Neural progenitor cell (in vitro differentiated cells): ENCODE results near the gene PKHD1.

Experiments
- CTCF ChIP-seq: fragments of 200-600 bp; sonication (generic); IDR thresholded peaks from 2 replicates; pipeline ENCODE4 v1.5.1; 2017; ENCODE audit warnings: antibody characterized with exemption, mild to moderate bottlenecking
- EZH2 ChIP-seq: fragments of 200-600 bp; sonication (generic); IDR thresholded peaks from 2 replicates; pipeline ENCODE4 v1.6.1; 2017; ENCODE audit warnings: antibody characterized with exemption, mild to moderate bottlenecking, moderate library complexity
- EZH2phosphoT487 ChIP-seq: fragments of 200-600 bp; sonication (generic); IDR thresholded peaks from 2 replicates; pipeline ENCODE4 v1.6.1; 2017; ENCODE audit warnings: antibody characterized with exemption

GRCh38 chr6:51963980-51964379 is 123.4 kb downstream of the PKHD1 start:
- no peak for TF ChIP-seq EZH2phosphoT487
- TF ChIP-seq CTCF = no peak
- no peak for TF ChIP-seq EZH2
